NCI-H2196 treated with DMSO at 0.1 percent for 48 hours (cell line): Measurements from ENCODE around the gene TMEM266.
A peak's percentile ranks its signal among the peaks of the same experiment; 100 is the strongest.

Source experiments
- DNase-seq: peaks from one replicate; lab custom pipeline; 2025; ENCODE audit not compliant: unreplicated experiment; lab: John Stamatoyannopoulos, UW

The TMEM266 gene

GRCh38 chr15:76179023-76179422 lies 119.2 kb downstream of the TMEM266 start:
- DNase-seq = no peak

- no peak for DNase-seq
Measured at GRCh38 chr15:76180321-76180720, 120.5 kb downstream of the TMEM266 start.

GRCh38 chr15:76181705-76182107 lies 121.9 kb downstream of the TMEM266 start:
- DNase-seq = no peak

GRCh38 chr15:76183930-76184649 lies 124.3 kb downstream of the TMEM266 start:
- no peak for DNase-seq

GRCh38 chr15:76184650-76185035 lies 124.9 kb downstream of the TMEM266 start:
- no peak for DNase-seq

GRCh38 chr15:76185716-76186115 lies 125.9 kb downstream of the TMEM266 start:
- DNase-seq = no peak

GRCh38 chr15:76187163-76187562 lies 127.4 kb downstream of the TMEM266 start:
- DNase-seq = no peak

- DNase-seq = no peak
Measured at GRCh38 chr15:76189106-76189505, 129.3 kb downstream of the TMEM266 start.

- DNase-seq = no peak
Measured at GRCh38 chr15:76190070-76190564, 130.3 kb downstream of the TMEM266 start.

GRCh38 chr15:76190751-76191538 lies 131.2 kb downstream of the TMEM266 start:
- peak; percentile 20 for DNase-seq

- DNase-seq = no peak
Measured at GRCh38 chr15:76191539-76192244, 131.9 kb downstream of the TMEM266 start.

- DNase-seq = no peak
Measured at GRCh38 chr15:76192715-76193114, 132.9 kb downstream of the TMEM266 start.

GRCh38 chr15:76193934-76194333 lies 134.1 kb downstream of the TMEM266 start:
- no peak for DNase-seq

- no peak for DNase-seq
Measured at GRCh38 chr15:76195506-76196268, 135.9 kb downstream of the TMEM266 start.

- DNase-seq = no peak
Measured at GRCh38 chr15:76196269-76197231, 136.8 kb downstream of the TMEM266 start.

- DNase-seq = no peak
Measured at GRCh38 chr15:76197703-76198455, 138.1 kb downstream of the TMEM266 start.

GRCh38 chr15:76198456-76199105 lies 138.8 kb downstream of the TMEM266 start:
- no peak for DNase-seq
